Thoracic aorta (tissue), 2 donors: Measurements from ENCODE around the gene SHISAL1. TPM values are rescaled to one million over a fixed set of nuclear protein-coding genes. Genes with fewer than 3 reads are reported as not detected.

ENCODE experiments used
- ATAC-seq: fragments of 150-250 bp; one replicate; pipeline ENCODE4 v1.8.0; 2017; ENCODE audit warnings: low read depth; ENCODE audit not compliant: insufficient number of reproducible peaks, low FRiP score
- DNase-seq: peaks from one replicate; pipeline ENCODE4 v3.0.0-alpha.2; 2020; ENCODE audit warnings: low spot score
- H3K27ac ChIP-seq, 2 donors: fragments of 200-600 bp; sonication (generic); 1 replicate in 1 of 2; 2 replicates in 1 of 2; pipeline ENCODE4 v1.5.1; 2016; ENCODE audit warnings: mild to moderate bottlenecking in 2 of 2, moderate library complexity in 2 of 2
- H3K27me3 ChIP-seq: fragments of 200-600 bp; sonication (generic); replicated peaks from 2 replicates; pipeline ENCODE4 v1.6.0; 2016; ENCODE audit warnings: mild to moderate bottlenecking; ENCODE audit not compliant: insufficient read depth
- H3K36me3 ChIP-seq: fragments of 200-600 bp; sonication (generic); one replicate; pipeline ENCODE4 v1.5.1; 2016
- H3K4me1 ChIP-seq, 2 donors: fragments of 200-600 bp; sonication (generic); 1 replicate in 1 of 2; 2 replicates in 1 of 2; pipeline versions ENCODE4 v1.5.1 to v1.6.0; 2016; ENCODE audit warnings: low read depth in 2 of 2, mild to moderate bottlenecking in 1 of 2; ENCODE audit not compliant: control insufficient read depth in 1 of 2
- H3K4me3 ChIP-seq: fragments of 200-600 bp; sonication (generic); 2 replicates; pipeline ENCODE4 v1.5.1; 2016; ENCODE audit warnings: mild to moderate bottlenecking
- H3K9me3 ChIP-seq: fragments of 200-600 bp; sonication (generic); 2 replicates; pipeline ENCODE4 v1.5.1; 2016
- CTCF ChIP-seq: fragments of 200-600 bp; sonication (generic); IDR thresholded peaks from one replicate; pipeline ENCODE4 v1.5.1; 2019; ENCODE audit warnings: antibody characterized with exemption
- total RNA-seq, 2 donors: library from RNA; depleted of rRNA; stranded (reverse); fragments of >200 nt; gene quantifications; one replicate each; pipeline versions ENCODE4 v1.1.0 to v1.2.3, GENCODE V29; 2016

The SHISAL1 gene
- total RNA-seq, 2 donors from 2014 or later: 0.81 to 3.4 TPM

GRCh38 chr22:44288913-44289312 lies 23.8 kb downstream of the SHISAL1 start:
- H3K27ac ChIP-seq: no peak overlapping the region
- H3K27me3 ChIP-seq: no peaks in the 10 kb centered on the region
- no peaks in the 10 kb centered on the region for H3K4me1 ChIP-seq
- no peak for DNase-seq
- TF ChIP-seq CTCF: no peak
- no peak overlapping the region for H3K4me3 ChIP-seq
- no peaks in the 10 kb centered on the region for H3K9me3 ChIP-seq
- ATAC-seq: no peak
- no peaks in the 10 kb centered on the region for H3K36me3 ChIP-seq

- Histone ChIP-seq H3K4me3 (no peak overlapping the region), H3K27me3 (no peaks in the 10 kb centered on the region), H3K9me3 (no peaks in the 10 kb centered on the region), H3K27ac (no peak overlapping the region), H3K36me3 (no peaks in the 10 kb centered on the region), H3K4me1 (no peaks in the 10 kb centered on the region)
- no peak for TF ChIP-seq CTCF
- ATAC-seq (no peak), DNase-seq (no peak)
Observed at GRCh38 chr22:44287741-44288140, 25.0 kb downstream of the SHISAL1 start.

GRCh38 chr22:44287121-44287693 lies 25.5 kb downstream of the SHISAL1 start:
- no peaks in the 10 kb centered on the region for H3K27me3 ChIP-seq
- H3K4me3 ChIP-seq: no peak overlapping the region
- H3K4me1 ChIP-seq: no peaks in the 10 kb centered on the region
- ATAC-seq: no peak
- H3K36me3 ChIP-seq: no peaks in the 10 kb centered on the region
- TF ChIP-seq CTCF: no peak
- no peaks in the 10 kb centered on the region for H3K9me3 ChIP-seq
- no peak for DNase-seq
- H3K27ac ChIP-seq: no peak overlapping the region

GRCh38 chr22:44286646-44287045 lies 26.1 kb downstream of the SHISAL1 start:
- Histone ChIP-seq H3K4me3 (no peak overlapping the region), H3K4me1 (no peaks in the 10 kb centered on the region), H3K36me3 (no peaks in the 10 kb centered on the region), H3K27me3 (no peaks in the 10 kb centered on the region), H3K27ac (no peak overlapping the region), H3K9me3 (no peaks in the 10 kb centered on the region)
- no peak for TF ChIP-seq CTCF
- DNase-seq: no peak
- ATAC-seq: no peak

GRCh38 chr22:44284711-44285110 lies 28.0 kb downstream of the SHISAL1 start:
- Histone ChIP-seq H3K4me3 (no peak overlapping the region), H3K9me3 (no peaks in the 10 kb centered on the region), H3K4me1 (no peaks in the 10 kb centered on the region), H3K36me3 (no peaks in the 10 kb centered on the region), H3K27ac (no peak overlapping the region), H3K27me3 (no peaks in the 10 kb centered on the region)
- DNase-seq (no peak), ATAC-seq (no peak)
- no peak for TF ChIP-seq CTCF
